ENCODE data around the gene HOOK1. TPM values are rescaled to one million over a fixed set of nuclear protein-coding genes. Genes with fewer than 3 reads are reported as not detected.

The HOOK1 gene
- total and polyA plus RNA-seq, 12 donors, result 3.3 to 23.9 (median 8.4) TPM

DNA sequence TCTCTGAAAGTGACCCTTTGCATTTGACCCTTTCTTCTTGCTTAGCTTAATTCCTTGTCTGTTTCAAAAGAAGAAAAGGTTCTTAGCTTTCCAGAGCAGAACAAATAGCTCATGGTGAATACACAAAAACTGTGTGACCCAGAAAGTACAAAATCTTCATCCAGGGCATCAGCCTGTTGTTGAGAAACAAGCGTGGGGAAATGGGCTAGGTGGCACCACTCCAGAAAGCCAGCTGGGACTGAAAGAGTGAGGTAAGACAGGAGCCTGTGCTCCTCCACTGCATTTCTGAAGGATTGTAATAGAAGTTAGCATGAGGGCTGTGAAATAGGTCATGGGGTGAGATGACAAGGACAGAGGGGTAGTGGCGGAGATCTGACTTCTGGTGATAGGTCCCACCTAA is 66.0 kb downstream of the HOOK1 start:
- peak in 3 of 7 donors; percentile 23 to 56 (median 24) for DNase-seq
- 77 to 95% (median 89%) methylated on average over 2 of the region's 2 CpGs for WGBS, 4 donors
- no peaks in the 10 kb centered on the region for H3K27me3 ChIP-seq
- no peak overlapping the region for H3K27ac ChIP-seq
- no peaks in the 10 kb centered on the region for H3K9me3 ChIP-seq (replicated peaks in 1 of 3)
- intact Hi-C loops (cut with DNase I), result no loop called here
- H3K4me3 ChIP-seq, result no peak overlapping the region
- TF ChIP-seq, protein P1, sequence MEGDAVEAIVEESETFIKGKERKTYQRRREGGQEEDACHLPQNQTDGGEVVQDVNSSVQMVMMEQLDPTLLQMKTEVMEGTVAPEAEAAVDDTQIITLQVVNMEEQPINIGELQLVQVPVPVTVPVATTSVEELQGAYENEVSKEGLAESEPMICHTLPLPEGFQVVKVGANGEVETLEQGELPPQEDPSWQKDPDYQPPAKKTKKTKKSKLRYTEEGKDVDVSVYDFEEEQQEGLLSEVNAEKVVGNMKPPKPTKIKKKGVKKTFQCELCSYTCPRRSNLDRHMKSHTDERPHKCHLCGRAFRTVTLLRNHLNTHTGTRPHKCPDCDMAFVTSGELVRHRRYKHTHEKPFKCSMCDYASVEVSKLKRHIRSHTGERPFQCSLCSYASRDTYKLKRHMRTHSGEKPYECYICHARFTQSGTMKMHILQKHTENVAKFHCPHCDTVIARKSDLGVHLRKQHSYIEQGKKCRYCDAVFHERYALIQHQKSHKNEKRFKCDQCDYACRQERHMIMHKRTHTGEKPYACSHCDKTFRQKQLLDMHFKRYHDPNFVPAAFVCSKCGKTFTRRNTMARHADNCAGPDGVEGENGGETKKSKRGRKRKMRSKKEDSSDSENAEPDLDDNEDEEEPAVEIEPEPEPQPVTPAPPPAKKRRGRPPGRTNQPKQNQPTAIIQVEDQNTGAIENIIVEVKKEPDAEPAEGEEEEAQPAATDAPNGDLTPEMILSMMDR (IDR thresholded peaks at IDR 0.05), result no peak
- no peak for TF ChIP-seq POLR2A (IDR thresholded peaks at IDR 0.05)
- H3K4me1 ChIP-seq (replicated peaks in 1 of 2), result no peaks in the 10 kb centered on the region
- H3K36me3 ChIP-seq (replicated peaks in 1 of 2), result no peaks in the 10 kb centered on the region

DNA sequence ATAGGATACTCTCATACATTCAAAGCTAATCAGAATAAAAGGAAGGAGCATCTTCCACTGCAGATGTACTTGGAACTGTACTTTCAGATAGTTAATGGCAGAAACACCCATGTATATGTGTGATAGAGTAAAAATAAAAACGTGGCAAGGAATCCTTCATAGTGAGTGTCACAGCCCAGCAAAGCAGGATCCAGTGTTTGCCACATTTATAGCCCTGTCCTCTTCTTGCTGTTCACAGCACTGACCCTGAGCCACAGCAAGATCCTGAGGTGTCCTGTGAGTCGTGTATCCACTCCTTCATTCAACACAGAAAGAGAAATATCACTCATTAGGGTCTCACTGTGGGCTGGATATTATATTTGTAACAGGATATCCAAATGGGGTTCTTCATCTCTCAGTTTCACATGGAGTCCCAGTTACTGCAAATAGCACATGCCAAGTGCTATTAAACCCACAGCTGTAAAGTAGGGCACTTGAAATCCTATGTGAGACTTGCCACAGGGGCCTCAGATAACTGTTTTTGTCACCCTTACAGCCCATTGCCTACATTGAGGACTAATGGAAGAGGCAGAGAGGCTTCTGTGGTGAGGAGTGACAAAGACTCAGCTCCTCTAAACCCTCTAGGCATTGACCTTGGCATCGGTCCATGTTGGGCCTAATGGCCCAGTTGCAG is 70.5 kb downstream of the HOOK1 start:
- 39 to 47% (median 42%) methylated on average over 3 of the region's 3 CpGs for WGBS, 4 donors
- TF ChIP-seq, protein P1 (IDR thresholded peaks at IDR 0.05), result no peak
- TF ChIP-seq POLR2A (IDR thresholded peaks at IDR 0.05), result no peak
- DNase-seq, result no peak
- H3K27ac ChIP-seq, result no peak overlapping the region
- H3K36me3 ChIP-seq (replicated peaks in 1 of 2), result no peaks in the 10 kb centered on the region
- no peaks in the 10 kb centered on the region for H3K27me3 ChIP-seq
- no peaks in the 10 kb centered on the region for H3K4me1 ChIP-seq (replicated peaks in 1 of 2)
- no peaks in the 10 kb centered on the region for H3K9me3 ChIP-seq (replicated peaks in 1 of 3)
- intact Hi-C loops (cut with DNase I), result no loop called here
- no peak overlapping the region for H3K4me3 ChIP-seq

DNA sequence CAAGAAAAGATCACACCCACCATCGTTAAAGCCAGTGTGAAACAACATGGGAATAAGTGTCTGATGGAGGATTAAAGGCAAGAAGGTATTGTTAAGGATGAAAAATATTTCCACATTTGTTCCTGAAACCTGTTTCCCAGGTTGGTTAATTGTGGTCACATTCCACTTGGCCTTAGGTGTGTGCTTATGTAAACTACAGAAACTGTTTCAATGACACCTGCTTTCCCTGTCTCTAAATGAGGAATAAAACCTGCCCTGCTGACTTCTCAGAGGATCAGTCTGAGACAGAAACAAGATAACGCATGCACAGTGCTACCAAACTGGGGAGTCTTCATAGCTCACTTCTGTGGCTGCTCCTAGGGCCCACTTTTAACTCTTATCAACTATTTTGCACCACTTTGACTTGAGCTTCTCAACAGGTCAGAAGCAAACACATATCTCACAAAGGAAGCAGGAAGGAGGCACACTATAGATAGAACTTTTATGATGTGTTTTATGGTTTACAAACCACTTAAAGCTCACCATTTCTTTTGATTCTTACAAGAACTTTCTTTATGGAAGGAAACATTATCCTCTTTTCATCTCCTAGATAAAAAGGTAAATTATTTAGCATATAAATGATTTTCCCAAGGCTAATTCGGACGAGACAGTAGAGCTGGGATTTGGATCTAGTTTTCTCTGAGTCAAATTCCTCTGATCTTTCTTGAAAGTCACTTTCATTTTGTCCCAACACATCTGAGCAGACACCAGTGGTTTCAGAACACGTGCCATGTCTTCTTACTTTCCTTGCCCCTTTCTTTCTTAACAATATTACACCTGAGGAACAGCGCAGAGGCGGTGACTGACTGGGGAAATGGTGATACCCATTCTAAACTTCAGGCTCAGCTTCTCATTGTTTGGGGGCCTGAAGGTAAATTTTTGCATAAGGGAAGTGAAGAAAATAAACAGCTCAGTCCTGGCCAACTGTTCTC is 78.4 kb downstream of the HOOK1 start:
- Histone ChIP-seq H3K36me3 (replicated peaks in 1 of 2) (no peaks in the 10 kb centered on the region), H3K9me3 (replicated peaks in 1 of 3) (no peaks in the 10 kb centered on the region), H3K4me3 (no peak overlapping the region), H3K27me3 (no peaks in the 10 kb centered on the region), H3K27ac (no peak overlapping the region), H3K4me1 (replicated peaks in 1 of 2) (no peaks in the 10 kb centered on the region)
- intact Hi-C loops (cut with DNase I), result no loop called here
- TF ChIP-seq POLR2A (IDR thresholded peaks at IDR 0.05), result no peak
- TF ChIP-seq, protein P1 (IDR thresholded peaks at IDR 0.05), result no peak
- 80 to 92% (median 90%) methylated on average over 7 of the region's 7 CpGs for WGBS, 4 donors
- no peak for DNase-seq

DNA sequence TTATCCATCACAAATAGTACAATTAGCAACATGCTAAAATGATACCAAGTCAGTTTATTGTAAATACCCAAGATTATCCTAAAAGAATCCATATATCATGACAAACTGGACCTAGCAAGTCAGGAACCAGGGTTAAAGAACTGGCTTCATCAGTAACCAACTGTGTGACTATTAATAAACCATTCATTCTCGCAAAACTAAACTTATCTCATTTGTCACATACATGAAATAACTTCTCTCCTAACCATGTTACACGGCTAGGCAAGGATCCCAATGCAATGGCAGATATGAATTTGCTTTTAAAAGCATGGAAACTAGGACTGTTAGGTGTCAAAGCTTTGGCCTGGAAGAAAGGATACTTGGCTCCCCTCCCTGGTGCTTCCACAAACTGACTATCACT is 82.4 kb downstream of the HOOK1 start:
- H3K9me3 ChIP-seq (replicated peaks in 1 of 3), result no peaks in the 10 kb centered on the region
- intact Hi-C loops (cut with DNase I), result no loop called here
- TF ChIP-seq POLR2A (IDR thresholded peaks at IDR 0.05), result no peak
- TF ChIP-seq, protein P1 (IDR thresholded peaks at IDR 0.05), result no peak
- no peak overlapping the region for H3K4me3 ChIP-seq
- WGBS, 4 donors, result 79 to 90% (median 81%) methylated on average over 2 of the region's 2 CpGs
- H3K27me3 ChIP-seq, result no peaks in the 10 kb centered on the region
- H3K36me3 ChIP-seq (replicated peaks in 1 of 2), result no peaks in the 10 kb centered on the region
- no peak for DNase-seq
- no peak overlapping the region for H3K27ac ChIP-seq
- no peaks in the 10 kb centered on the region for H3K4me1 ChIP-seq (replicated peaks in 1 of 2)
